ENCODE results near the gene RHBDD1. TPM values are rescaled to one million over a fixed set of nuclear protein-coding genes. Genes with fewer than 3 reads are reported as not detected.

RHBDD1 gene
- total and polyA plus RNA-seq, 2 donors (not counting 3 experiments of a cell fraction or from before 2014, with no cell fraction given) = 6.8 to 19.4 TPM

- no peak for DNase-seq (ENCODE audit: low read depth, low spot score)
- TF ChIP-seq MYC (IDR thresholded peaks at IDR 0.05; ENCODE audit: low read depth, low read length) (no peak), GATA2 (IDR thresholded peaks at IDR 0.05; ENCODE audit: insufficient read depth, insufficient read length, low read depth, low read length) (no peak), FOS (IDR thresholded peaks at IDR 0.05; ENCODE audit: borderline replicate concordance, insufficient read depth, low read length) (no peak), MAX (IDR thresholded peaks at IDR 0.05; ENCODE audit: insufficient read depth, insufficient read length) (no peak), POLR2A (IDR thresholded peaks at IDR 0.05; ENCODE audit: low read depth, low read length) (no peak), EZH2 (IDR thresholded peaks at IDR 0.05; ENCODE audit: borderline replicate concordance, low read depth, low read length, severe bottlenecking) (no peak), POLR2AphosphoS5 (IDR thresholded peaks at IDR 0.05; ENCODE audit: insufficient read depth, low read depth, low read length) (no peak), CTCF (IDR thresholded peaks at IDR 0.05; ENCODE audit: extremely low read depth in 1 of 2, insufficient read depth in 1 of 2, low read depth in 1 of 2, low read length in 2 of 2) (no peak), JUN (IDR thresholded peaks at IDR 0.05; ENCODE audit: borderline replicate concordance, insufficient read depth, insufficient read length, low read depth) (no peak)
- Histone ChIP-seq H3K79me2 (ENCODE audit: control insufficient read depth, insufficient read depth, low read length) (no peaks in the 10 kb centered on the region), H4K20me1 (replicated peaks; ENCODE audit: control insufficient read depth, extremely low read depth, insufficient read depth, low read length) (no peaks in the 10 kb centered on the region), H3K4me1 (ENCODE audit: control insufficient read depth, extremely low read depth, insufficient read depth, low read length) (no peaks in the 10 kb centered on the region), H3K4me2 (ENCODE audit: insufficient read depth, low read length) (no peak overlapping the region), H3K36me3 (ENCODE audit: control insufficient read depth in 2 of 2, extremely low read depth in 1 of 2, insufficient read depth in 2 of 2, low read length in 2 of 2) (no peaks in the 10 kb centered on the region), H3K9ac (replicated peaks; ENCODE audit: extremely low read depth, insufficient read depth, low read length) (no peak overlapping the region), H3K9me3 (replicated peaks; ENCODE audit: control insufficient read depth, insufficient read depth, low read length) (no peaks in the 10 kb centered on the region), H3K9me1 (replicated peaks; ENCODE audit: control insufficient read depth, extremely low read depth, insufficient read depth, low read length) (no peaks in the 10 kb centered on the region), H3K27me3 (ENCODE audit: control insufficient read depth in 2 of 2, insufficient read depth in 2 of 2, low read length in 2 of 2) (no peaks in the 10 kb centered on the region), H3K4me3 (replicated peaks in 1 of 3; ENCODE audit: insufficient read depth in 1 of 3, low read depth in 1 of 3, low read length in 3 of 3) (no peak overlapping the region), H3K27ac (ENCODE audit: insufficient read depth, low read depth, low read length) (no peak overlapping the region), H2AFZ (ENCODE audit: low read depth, low read length) (no peak overlapping the region)
- dilution Hi-C loops (cut with MboI; ENCODE audit: extremely low pct_ligation_motif_present, low sequenced_read_pairs) = no loop called here
- CTCF ChIA-PET = interaction anchor here (1.6 kb wide), 1 partner anchor 15 kb away, joined by 4 read pairs; no protein-coding TSS in a partner anchor
- POLR2A ChIA-PET = no interaction called here
- BruUV-seq (replicated peaks) = no TSS peak
- no peak for FAIRE-seq
- intact Hi-C loops (cut with micrococcal nuclease) = no loop called here
These were observed 134.5 kb downstream of the RHBDD1 start for GRCh38 chr2:226970362-226970761.
